22Rv1 (cell line): ENCODE data around the gene RAB11FIP3.

Source experiments
- CTCF ChIP-seq: fragments of 450-650 bp; IDR thresholded peaks from 2 replicates; pipeline ENCODE4 v1.5.1; 2017; ENCODE audit warnings: mild to moderate bottlenecking
- ZFX ChIP-seq: fragments of 450-650 bp; IDR thresholded peaks from 2 replicates; pipeline ENCODE4 v1.6.1; 2017; ENCODE audit warnings: antibody characterized with exemption, borderline replicate concordance

- TF ChIP-seq CTCF, result no peak
- TF ChIP-seq ZFX, result no peak
These were observed 25.5 kb downstream of the RAB11FIP3 start for GRCh38 chr16:450785-451512.
